Measurements from ENCODE around the gene RAD51.
"Not testable (repeated sequence)": the region's sequence is repeated elsewhere in the genome, so short reads cannot be mapped to it uniquely, and the experiment has no call there.

The RAD51 gene

DNA sequence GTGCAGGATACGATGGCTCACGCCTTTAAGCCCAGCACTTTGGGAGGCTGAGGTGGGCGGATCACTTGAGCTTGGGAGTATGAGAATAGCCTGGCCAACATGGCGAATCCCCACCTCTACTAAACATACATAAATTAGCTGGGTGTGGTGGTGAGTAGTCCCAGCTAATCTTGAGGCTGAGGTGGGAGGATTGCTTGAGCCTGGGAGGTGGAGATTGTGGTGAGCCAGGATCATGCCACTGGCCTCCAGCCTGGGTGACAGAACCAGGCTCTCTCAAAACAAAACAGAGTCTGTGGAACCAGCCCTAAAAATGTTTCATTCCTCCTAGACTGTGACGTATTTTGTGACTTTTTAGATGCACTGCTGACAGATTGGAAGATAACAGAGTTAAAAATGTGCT, 34.3 kb upstream of the RAD51 start:
- Histone ChIP-seq H3K9me3 (ENCODE audit: insufficient read depth, low read depth, low read length) (no peaks in the 10 kb centered on the region), H3K27me3 (ENCODE audit: insufficient read depth, low read length, poor library complexity, severe bottlenecking) (no peaks in the 10 kb centered on the region), H3K9ac (ENCODE audit: low read depth, low read length, poor library complexity, severe bottlenecking) (no peak overlapping the region), H3K4me2 (ENCODE audit: low read depth, low read length, poor library complexity, severe bottlenecking) (no peak overlapping the region), H3K4me1 (ENCODE audit: insufficient read depth, low read length, poor library complexity, severe bottlenecking) (no peaks in the 10 kb centered on the region), H3K36me3 (ENCODE audit: insufficient read depth, low read length) (peaks cover 49% of the 10 kb centered on the region), H2AFZ (ENCODE audit: low read length) (no peak overlapping the region), H3K4me3 (ENCODE audit: low read length, poor library complexity, severe bottlenecking) (no peak overlapping the region), H4K20me1 (ENCODE audit: insufficient read depth, low read length, poor library complexity, severe bottlenecking) (no peaks in the 10 kb centered on the region), H3K9me2 (replicated peaks; ENCODE audit: low read depth, low read length) (no peaks in the 10 kb centered on the region), H3F3A (ENCODE audit: low read depth) (no peaks in the 10 kb centered on the region), H3K79me2 (ENCODE audit: insufficient read depth, low read length) (no peaks in the 10 kb centered on the region)
- TF ChIP-seq CTCF (conservative IDR thresholded peaks at IDR 0.05; ENCODE audit: low read length) (no peak), EZH2phosphoT487 (IDR thresholded peaks at IDR 0.05; ENCODE audit: borderline replicate concordance) (no peak)

DNA sequence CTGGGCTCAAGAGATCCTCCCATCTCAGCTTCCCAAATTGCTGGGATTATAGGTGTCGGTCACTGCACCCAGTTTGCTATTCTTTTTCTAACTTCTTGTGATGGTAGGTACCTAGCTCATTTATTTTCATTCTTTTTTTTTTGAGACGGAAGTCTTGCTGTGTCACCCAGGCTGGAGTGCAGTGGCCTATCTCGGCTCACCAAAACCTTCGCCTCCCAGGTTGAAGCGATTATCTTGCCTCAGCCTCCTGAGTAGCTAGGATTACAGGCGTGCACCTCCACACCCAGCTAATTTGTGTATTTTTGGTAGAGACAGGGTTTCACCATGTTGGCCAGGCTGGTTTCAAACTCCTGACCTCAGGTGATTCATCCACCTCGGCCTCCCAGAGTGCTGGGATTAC, 30.1 kb upstream of the RAD51 start:
- Histone ChIP-seq H4K20me1 (ENCODE audit: insufficient read depth, low read length, poor library complexity, severe bottlenecking) (no peaks in the 10 kb centered on the region), H3K9me2 (replicated peaks; ENCODE audit: low read depth, low read length) (no peaks in the 10 kb centered on the region), H3K79me2 (ENCODE audit: insufficient read depth, low read length) (no peaks in the 10 kb centered on the region), H3K4me1 (ENCODE audit: insufficient read depth, low read length, poor library complexity, severe bottlenecking) (no peaks in the 10 kb centered on the region), H3K36me3 (ENCODE audit: insufficient read depth, low read length) (peaks cover 25% of the 10 kb centered on the region), H3K9ac (ENCODE audit: low read depth, low read length, poor library complexity, severe bottlenecking) (no peak overlapping the region), H2AFZ (ENCODE audit: low read length) (no peak overlapping the region), H3K4me2 (ENCODE audit: low read depth, low read length, poor library complexity, severe bottlenecking) (no peak overlapping the region), H3K27me3 (ENCODE audit: insufficient read depth, low read length, poor library complexity, severe bottlenecking) (no peaks in the 10 kb centered on the region), H3K4me3 (ENCODE audit: low read length, poor library complexity, severe bottlenecking) (no peak overlapping the region), H3F3A (ENCODE audit: low read depth) (no peaks in the 10 kb centered on the region), H3K9me3 (ENCODE audit: insufficient read depth, low read depth, low read length) (no peaks in the 10 kb centered on the region)
- TF ChIP-seq EZH2phosphoT487 (IDR thresholded peaks at IDR 0.05; ENCODE audit: borderline replicate concordance) (no peak), CTCF (conservative IDR thresholded peaks at IDR 0.05; ENCODE audit: low read length) (no peak)

DNA sequence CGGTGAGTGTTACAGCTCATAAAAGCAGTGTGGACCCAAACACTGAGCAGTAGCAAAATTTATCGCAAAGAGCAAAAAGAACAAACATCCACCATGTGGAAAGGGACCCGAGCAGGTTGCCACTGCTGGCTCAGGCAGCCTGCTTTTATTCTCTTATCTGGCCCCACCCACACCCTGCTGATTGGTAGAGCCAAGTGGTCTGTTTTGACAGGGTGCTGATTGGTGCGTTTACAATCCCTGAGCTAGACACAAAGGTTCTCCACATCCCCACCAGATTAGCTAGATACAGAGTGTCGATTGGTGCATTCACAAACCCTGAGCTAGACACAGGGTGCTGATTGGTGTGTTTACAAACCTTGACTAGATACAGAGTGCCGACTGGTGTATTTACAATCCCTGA, 18.7 kb upstream of the RAD51 start:
- H3K79me2 ChIP-seq (ENCODE audit: insufficient read depth, low read length); H3F3A ChIP-seq (ENCODE audit: low read depth); H3K9ac ChIP-seq (ENCODE audit: low read depth, low read length, poor library complexity, severe bottlenecking); H4K20me1 ChIP-seq (ENCODE audit: insufficient read depth, low read length, poor library complexity, severe bottlenecking); H3K9me3 ChIP-seq (ENCODE audit: insufficient read depth, low read depth, low read length); H2AFZ ChIP-seq (ENCODE audit: low read length); H3K4me2 ChIP-seq (ENCODE audit: low read depth, low read length, poor library complexity, severe bottlenecking); H3K9me2 ChIP-seq (replicated peaks; ENCODE audit: low read depth, low read length); H3K27me3 ChIP-seq (ENCODE audit: insufficient read depth, low read length, poor library complexity, severe bottlenecking); H3K4me1 ChIP-seq (ENCODE audit: insufficient read depth, low read length, poor library complexity, severe bottlenecking); H3K36me3 ChIP-seq (ENCODE audit: insufficient read depth, low read length); H3K4me3 ChIP-seq (ENCODE audit: low read length, poor library complexity, severe bottlenecking): not testable (repeated sequence)

- not testable (repeated sequence) for H3K27me3 ChIP-seq (ENCODE audit: insufficient read depth, low read length, poor library complexity, severe bottlenecking); H3K4me2 ChIP-seq (ENCODE audit: low read depth, low read length, poor library complexity, severe bottlenecking); H4K20me1 ChIP-seq (ENCODE audit: insufficient read depth, low read length, poor library complexity, severe bottlenecking)
Observed at GRCh38 chr15:40676906-40677305, 18.1 kb upstream of the RAD51 start.

More at GRCh38 chr15:40676906-40677305, 18.1 kb upstream of the RAD51 start:
- H3F3A ChIP-seq (ENCODE audit: low read depth); H3K9ac ChIP-seq (ENCODE audit: low read depth, low read length, poor library complexity, severe bottlenecking); H3K4me1 ChIP-seq (ENCODE audit: insufficient read depth, low read length, poor library complexity, severe bottlenecking); H3K4me3 ChIP-seq (ENCODE audit: low read length, poor library complexity, severe bottlenecking); H2AFZ ChIP-seq (ENCODE audit: low read length); H3K9me2 ChIP-seq (replicated peaks; ENCODE audit: low read depth, low read length); H3K9me3 ChIP-seq (ENCODE audit: insufficient read depth, low read depth, low read length); H3K36me3 ChIP-seq (ENCODE audit: insufficient read depth, low read length); H3K79me2 ChIP-seq (ENCODE audit: insufficient read depth, low read length): not testable (repeated sequence)

All from Loucy (cell line).